Breast epithelium (tissue), 3 donors: ENCODE data around the gene CCDC138.
"Not testable (repeated sequence)": the region's sequence is repeated elsewhere in the genome, so short reads cannot be mapped to it uniquely, and the experiment has no call there.

Experiments
- POLR2AphosphoS5 ChIP-seq, 3 donors: sonication (generic); formaldehyde crosslinking; IDR thresholded peaks; one replicate each; pipeline ENCODE4 v1.6.1; 2017; ENCODE audit warnings: antibody characterized with exemption in 3 of 3
- TF ChIP-seq, protein P1 (sequence below), 3 donors: fragments of 450-650 bp; IDR thresholded peaks; one replicate each; pipeline ENCODE4 v1.5.1; 2016 to 2017; ENCODE audit warnings: antibody characterized with exemption in 3 of 3, mild to moderate bottlenecking in 3 of 3, moderate library complexity in 3 of 3

DNA sequence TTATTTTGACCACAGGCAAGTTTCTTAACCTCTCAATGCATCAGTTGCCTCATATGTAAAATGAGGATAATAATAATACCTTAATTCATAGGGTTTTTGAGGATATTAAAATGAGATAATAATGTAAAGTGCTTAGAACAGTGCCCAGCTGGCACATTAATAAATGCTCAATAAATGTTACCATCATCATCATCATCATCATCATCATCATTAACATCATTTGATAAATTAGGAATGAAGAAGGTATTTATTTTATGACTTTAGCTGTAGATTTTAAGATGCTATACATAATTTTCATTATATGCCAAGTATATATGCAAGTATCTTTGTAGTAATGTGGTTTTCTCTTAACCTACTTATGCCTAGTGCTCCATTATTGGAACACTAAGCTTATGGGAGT is 24.0 kb upstream of the CCDC138 start:
- TF ChIP-seq, protein P1, sequence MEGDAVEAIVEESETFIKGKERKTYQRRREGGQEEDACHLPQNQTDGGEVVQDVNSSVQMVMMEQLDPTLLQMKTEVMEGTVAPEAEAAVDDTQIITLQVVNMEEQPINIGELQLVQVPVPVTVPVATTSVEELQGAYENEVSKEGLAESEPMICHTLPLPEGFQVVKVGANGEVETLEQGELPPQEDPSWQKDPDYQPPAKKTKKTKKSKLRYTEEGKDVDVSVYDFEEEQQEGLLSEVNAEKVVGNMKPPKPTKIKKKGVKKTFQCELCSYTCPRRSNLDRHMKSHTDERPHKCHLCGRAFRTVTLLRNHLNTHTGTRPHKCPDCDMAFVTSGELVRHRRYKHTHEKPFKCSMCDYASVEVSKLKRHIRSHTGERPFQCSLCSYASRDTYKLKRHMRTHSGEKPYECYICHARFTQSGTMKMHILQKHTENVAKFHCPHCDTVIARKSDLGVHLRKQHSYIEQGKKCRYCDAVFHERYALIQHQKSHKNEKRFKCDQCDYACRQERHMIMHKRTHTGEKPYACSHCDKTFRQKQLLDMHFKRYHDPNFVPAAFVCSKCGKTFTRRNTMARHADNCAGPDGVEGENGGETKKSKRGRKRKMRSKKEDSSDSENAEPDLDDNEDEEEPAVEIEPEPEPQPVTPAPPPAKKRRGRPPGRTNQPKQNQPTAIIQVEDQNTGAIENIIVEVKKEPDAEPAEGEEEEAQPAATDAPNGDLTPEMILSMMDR (IDR thresholded peaks at IDR 0.05), result not testable (repeated sequence)
- not testable (repeated sequence) for TF ChIP-seq POLR2AphosphoS5 (IDR thresholded peaks at IDR 0.05)
